IPS DF 4.7 (cell line): ENCODE data around the gene POFUT2.

Source experiments
- DNase-seq: peaks from one replicate; pipeline ENCODE4 v3.0.0-alpha.2; 2013; ENCODE audit warnings: low spot score; ENCODE audit errors: extremely low read depth

POFUT2 gene

DNA sequence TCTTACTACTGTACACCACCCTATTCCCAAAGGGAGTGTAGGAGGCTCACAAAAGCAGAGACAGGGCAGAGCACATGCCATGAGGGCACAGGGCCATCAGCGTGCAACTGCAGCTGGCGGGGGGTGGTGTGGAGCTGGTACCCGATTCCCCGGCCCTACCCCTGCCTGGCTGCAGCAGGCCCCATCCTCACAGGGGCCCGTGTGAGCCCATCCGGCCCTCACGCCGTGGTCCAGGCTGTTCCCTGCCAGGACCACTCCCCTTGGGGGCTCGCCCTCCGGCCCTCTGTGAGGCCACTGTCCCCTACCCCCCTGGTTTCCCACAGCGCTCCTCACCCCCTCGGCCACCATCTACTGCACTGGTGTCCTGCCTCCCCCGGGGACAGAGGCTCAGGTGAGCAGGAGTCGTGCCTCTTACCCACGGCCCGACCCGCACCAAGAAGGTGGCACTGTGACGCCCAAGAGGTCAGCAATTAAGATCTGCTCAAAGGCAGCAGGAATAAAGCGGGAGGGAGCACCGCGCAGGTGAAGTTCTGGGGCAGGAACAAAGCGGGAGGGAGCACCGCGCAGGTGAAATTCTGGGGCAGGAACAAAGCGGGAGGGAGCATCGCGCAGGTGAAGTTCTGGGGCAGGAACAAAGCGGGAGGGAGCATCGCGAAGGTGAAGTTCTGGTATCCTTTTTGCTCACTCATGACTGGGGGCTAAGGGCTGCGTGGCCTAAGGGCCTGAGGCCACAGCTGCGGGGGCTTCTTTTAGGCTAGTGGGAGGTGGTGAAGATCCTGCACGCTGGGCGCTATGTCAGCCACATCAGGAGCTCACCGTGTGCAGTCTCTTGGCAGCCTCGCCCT lies 3.9 kb downstream of the POFUT2 start:
- DNase-seq = no peak

DNA sequence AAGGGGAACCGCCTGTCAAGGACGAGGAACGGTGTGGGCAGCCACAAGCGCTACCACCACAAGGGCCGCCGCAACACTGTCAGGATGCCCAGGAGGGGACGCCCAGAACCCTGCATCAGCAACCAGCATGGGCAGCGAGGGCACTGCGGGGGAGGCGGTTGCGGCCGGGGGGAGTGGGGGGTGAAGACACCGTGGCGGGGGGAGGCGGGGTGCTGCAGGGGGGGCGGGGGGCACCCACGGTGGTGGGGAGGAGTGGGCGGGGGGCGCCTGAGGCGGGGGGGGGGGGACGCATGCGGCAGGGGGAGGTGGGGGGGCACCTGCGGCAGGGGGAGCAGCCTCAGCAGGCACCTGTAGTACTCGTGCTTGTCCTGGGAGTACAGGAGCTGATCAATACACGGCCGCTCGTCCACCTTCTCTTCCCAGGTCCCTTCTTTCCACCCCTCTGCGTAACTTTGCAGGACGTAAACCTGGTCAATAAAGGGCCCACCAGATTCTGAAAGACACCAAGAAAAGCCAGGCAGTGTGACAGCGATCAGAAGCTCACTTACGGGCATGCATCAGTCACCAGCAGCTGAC lies 4.6 kb downstream of the POFUT2 start:
- DNase-seq = no peak

DNA sequence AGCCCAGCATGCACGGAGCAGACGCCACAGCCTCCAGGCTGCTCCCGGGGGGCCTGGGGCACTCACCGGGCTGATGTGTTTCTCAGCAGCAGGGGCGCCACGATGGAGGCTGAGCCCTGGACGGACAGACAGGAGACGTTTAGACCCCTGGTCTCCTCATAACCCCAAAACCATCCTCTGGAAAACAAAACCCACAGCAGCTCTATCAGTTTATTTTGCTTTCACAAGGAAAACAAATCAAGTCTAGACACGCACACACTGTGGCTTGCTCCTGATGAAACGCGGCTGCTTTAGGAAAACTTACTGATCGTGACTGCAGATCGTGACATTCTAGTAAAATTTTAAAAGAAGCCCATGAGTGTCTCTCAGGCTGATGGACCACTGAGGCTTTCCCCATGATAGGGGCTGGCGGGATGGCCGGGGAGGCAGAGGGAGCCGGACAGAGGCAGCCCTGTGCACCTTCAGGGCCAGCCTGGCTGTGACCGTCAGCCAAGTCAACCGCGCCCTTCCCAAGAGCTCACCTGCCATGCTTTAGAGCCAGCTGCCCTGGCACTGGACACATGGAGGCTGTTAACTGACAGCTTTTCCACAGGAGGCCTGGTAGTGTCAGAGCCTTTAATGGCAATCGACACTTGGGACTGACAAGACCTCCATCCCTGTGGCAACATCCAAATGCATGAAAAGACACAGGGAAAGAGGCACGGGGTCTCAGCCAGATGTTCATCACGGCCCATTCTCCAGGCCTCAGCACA lies 5.2 kb downstream of the POFUT2 start:
- DNase-seq = no peak

DNA sequence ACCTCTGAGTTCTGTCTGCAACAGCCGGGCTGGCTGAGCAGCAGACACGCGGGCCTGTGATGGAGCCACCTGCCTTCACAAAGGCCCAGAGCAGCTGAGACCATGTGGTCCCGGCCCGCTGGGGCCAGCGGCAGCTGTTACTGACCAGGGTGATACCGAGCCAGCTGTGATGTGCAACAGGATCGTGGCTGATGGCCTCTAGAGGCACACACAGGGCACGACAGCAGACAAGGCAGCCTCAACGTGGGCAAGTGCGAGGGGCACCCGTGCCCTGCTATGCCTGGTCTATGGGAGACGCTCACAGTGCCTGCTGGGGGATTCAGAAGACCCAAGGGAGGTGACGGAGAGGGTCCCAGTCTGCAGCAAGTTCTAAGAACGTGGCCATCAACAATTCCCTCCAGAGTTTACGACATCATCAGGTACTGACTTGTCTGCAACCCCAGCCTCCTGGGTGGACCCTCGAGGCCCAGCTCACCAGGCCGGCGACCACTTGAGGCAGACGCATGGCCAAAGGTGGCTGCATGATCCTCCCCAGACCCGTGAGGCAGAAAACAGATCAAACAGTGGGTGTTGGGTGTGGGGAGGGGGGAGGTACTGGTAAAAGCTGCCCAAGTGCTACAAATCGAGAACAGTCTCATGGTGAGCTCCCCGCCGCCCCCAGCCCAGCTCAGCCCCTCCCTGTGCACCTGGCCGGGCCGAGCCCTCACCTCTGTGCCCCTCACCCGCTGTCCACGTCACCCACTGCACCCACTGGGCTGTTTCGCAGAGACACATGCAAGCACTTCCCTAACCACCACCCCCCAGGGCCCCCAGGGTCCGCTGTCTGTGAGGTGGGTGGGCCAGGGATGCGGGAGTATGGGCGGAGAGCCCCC lies 6.0 kb downstream of the POFUT2 start:
- no peak for DNase-seq

DNA sequence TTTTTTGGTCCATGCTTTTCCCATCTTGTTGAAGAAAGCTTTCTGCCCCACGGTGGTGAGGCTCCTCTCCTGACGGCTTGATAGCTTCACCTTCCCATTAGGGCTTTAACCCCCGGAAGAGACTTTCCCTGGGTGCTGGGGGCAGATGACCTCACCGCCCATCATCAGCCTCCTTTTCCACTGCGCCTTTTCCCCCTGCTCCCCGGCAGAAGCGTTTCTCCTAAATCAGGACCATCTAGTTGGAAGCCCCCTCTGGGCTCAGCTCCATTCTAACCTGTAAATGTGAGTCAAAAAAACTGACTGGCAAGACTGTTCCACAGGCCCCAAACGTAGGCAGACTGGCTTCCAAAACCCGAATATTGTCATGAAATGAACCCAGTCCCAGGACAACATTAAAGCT lies 6.7 kb downstream of the POFUT2 start:
- no peak for DNase-seq

DNA sequence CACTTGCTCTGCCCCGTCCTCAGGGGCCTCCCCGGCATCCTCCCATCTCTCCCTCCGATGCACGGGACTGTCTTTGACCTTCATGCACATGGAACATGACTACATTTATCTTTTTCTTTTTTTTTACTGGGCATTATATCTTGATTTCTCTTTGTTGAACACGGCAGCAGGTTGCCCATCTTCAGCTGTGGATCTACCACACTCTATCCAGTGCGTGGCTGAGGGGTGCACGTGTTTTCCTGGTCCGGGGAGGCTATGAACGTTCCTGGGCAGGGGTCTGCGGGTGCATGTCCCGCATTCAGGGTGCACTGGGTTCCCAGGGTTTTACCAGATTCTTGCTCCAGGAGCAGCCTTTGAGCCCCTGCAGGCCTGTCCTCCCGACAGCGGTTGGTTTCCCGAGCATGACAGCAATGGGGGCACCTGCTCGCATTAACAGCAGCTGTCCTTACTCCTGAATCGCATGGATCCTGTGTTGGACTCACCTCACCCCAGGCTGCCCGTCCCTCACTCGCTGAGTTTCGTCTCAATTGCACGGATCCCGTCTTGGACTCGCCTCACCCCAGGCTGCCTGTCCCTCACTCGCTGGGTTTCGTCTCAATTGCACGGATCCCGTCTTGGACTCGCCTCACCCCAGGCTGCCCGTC lies 7.4 kb downstream of the POFUT2 start:
- no peak for DNase-seq

DNA sequence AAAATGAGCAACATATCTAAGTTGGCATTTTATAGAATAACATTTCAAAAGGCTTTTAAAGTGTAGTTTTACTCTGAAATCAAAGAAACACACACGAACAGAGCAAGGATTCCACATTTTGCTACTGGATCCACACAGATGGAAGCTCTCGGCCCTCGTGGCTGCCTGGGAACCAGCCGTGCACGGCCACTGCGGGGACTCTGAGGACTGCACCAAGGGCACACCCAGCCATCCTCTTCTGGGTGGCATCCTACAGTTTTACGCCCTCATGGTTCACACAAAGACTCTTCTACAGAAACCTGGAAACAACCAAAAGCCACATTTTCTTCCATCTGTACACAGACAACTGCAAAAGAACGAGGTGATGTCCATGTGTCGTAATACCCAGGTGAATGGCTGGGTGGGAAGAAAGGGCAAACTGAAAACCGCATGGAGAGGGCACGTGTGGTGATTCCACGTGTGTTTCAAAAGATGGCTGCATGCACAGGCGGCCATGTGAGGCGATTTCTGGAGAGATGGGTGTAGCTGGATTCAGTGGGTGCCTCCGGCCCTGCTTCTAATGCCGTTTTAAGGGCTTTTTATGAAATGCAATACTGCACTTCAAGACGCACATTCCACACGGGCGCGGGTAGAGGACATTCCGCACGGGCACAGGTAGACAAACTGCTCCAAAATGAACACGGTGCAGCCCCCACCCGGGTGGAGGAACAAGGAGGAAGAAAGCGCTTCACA lies 8.1 kb downstream of the POFUT2 start:
- DNase-seq = no peak

DNA sequence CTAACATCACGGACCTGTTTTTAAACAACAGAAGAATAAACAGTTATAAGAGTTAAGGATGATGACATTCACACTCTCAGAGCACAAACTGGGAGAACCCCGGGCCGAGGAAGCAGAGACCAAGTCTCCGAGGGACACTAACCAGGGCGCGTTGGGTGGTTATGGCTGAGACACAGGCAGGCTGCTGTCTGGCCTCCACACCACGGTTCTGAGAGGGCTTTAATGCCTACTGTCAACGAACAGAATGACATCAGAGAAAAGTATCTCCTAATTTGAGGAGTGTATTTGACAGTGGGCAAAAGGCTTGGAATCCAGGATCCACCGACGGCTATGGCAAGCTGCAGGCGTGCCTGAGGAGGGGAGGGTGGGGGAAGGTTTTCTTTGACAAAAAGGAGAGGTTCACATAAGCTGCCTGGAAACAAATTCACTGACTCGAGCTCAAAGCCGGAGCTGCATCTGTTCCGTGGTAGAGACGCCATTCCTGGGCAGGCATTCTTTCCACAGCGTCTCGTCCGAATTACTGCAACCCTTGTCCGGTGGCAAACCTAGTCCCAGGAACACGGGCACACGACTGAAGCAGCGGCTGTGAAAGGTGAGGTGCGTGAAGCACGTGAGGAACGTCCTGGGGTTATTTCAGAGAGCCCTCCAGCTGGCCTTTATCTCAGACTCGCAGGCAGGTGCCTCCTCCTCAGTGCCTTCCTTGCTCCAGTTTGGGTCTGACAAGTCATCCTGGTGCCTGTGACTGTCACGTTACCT lies 9.4 kb downstream of the POFUT2 start:
- no peak for DNase-seq

DNA sequence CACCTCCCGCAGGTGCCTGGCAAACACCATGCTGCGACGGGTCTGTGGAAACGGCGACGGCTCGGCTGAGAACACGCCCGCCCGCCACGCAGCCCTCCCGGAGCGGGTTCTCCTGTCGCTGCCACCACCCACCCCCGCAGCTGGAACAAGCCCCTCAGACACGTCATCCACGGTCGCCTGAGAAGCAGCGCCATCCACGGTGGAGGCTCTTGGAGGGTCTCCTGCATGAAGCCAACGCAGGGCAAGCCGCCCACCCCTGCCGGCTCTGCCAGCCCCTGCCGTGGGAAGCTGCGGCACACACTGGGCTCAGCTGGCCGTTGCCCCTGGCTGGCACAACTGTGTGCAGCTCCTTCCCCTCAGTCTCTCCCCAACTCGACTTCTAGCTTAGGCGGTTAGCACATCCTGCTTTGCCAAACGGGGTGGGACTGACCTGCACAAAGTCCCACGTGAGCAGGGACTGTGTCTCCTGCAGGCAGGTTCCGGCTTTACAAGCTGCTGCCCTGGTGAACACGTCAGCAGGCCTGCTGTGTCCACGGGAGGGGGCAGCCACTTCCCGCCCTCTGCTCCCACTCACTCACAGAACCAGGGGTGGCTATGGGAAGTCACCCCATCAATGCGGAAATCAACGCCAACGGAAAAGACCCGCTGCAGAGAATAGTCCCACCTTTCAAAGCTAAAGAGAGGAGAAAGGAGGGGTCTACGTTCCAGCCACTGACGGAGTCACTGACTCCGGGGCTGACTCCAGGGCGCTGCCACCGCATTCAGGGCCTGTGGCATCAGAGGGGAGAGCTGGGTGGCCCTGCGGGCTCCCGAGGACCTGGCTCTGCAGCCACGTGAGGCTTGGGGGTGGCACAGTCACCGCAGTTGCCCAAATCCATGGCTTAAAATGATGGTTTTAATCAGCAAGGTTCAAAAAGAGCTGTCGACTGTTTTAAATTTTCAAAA lies 10.3 kb downstream of the POFUT2 start:
- DNase-seq = no peak

DNA sequence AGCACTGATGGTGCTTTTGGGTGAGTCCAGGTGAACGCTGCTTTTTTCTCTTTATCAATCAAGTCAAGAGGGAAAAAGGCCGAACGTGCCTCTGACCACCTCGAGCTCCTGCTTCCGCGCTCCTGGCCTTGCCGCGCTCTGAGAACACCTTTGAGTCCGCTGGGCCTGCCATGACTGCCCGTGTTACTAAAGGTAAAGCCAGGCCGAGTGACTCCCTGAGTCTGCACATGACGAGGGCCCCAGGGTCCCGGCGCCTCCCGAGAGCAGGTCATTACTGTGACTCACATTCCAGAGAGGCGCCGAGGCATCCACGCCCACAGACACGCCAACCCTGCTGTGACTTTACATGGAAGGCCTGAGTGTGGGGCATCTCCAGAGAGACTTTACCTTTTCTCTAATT lies 11.1 kb downstream of the POFUT2 start:
- DNase-seq = no peak

DNA sequence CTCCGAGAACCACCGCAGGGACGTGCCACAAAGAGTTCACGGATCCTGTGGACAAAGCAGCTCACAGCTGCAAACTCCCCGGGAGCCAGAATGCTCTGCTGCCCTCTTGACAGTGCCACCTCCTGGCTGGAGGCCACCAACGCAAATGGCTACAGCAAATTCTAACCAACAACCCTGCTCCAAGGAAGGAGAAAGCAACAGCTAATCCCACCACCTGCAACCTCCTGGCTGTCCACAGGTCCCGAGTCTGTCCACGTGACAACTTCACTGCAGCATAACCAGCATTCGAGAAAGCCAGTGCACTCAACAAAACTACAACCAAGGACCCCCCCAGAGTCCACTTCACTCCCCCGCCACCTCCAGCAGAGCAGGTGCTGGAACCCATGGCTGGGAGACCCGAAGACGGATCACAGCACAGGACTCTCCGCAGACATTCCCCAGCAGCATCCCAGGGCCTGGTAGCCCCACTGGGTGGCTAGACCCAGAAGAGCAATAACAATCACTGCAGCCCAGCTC lies 17.3 kb downstream of the POFUT2 start:
- DNase-seq = no peak

DNA sequence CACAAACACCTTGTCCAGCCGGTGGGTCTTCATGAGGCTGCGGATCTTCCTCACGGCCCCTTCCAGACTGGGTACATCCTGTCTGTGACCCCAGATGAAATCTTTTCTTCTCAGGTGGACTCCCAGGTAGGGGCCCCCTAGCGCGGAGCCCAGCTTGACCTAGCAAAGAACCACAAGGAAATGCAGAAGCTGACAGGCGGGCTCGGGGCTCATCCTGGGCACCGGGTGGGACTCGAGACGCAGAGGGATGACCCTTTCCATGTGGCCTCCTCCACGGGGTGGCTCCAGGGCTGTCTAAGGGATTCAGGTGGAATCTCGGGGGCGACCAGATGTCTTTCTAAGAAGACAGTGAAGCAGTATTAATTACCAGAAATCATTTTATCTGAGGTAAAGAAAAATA lies 17.8 kb downstream of the POFUT2 start:
- no peak for DNase-seq

DNA sequence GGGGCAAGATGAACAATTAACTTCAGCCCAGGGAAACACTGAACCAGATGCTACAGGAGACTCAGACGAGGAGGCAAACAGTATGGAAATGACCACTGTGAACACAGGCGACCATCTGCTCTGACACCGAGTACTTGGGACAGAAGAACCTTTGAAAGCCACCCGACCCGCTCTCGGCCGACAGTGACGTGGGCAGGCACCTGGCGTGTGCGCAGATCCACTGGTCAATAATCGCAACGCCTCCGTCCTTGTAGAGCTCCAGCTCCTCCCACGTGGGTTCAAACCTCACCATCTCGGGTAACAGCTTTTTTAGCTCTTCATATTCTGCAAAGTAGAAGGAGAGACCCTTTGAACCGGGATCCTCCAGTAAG lies 20.3 kb downstream of the POFUT2 start:
- DNase-seq = no peak

DNA sequence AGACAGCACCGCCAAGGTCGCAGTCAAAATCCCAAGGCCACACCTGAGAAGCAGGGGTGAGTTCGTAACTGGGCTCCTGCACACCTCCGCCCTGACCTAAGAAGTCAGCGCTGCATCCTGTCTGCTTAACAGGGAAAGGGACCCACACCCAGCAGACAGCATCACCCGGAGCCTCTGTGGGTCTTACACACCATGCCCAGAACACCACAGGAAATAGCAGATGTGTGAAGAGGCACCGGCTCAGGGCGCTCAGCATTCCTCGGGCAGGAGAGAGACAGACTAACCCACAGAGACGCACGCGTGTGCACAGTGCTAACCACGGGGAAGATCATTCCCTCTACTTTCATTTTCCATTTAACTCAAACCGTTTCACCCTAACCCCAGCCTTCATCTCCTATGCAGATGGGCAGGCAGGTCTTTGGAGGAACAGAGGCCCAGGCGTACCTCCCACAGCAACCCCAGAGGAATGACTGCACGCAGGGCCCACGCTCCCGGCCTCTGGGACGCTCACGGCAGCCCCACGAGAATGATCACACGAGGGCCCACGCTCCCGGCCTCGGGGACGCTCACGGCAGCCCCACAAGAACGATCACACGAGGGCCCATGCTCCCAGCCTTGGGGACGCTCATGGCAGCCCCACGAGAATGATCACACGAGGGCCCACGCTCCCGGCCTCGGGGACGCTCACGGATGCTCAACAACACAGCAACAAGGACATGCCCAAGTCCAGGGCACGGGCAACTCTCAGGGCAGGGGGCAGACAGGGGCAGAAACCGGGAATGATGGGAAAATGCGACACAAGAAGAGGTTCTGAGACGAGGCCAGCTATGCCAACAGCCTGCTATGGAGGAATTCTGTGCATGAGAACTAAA lies 20.9 kb downstream of the POFUT2 start:
- DNase-seq = no peak

DNA sequence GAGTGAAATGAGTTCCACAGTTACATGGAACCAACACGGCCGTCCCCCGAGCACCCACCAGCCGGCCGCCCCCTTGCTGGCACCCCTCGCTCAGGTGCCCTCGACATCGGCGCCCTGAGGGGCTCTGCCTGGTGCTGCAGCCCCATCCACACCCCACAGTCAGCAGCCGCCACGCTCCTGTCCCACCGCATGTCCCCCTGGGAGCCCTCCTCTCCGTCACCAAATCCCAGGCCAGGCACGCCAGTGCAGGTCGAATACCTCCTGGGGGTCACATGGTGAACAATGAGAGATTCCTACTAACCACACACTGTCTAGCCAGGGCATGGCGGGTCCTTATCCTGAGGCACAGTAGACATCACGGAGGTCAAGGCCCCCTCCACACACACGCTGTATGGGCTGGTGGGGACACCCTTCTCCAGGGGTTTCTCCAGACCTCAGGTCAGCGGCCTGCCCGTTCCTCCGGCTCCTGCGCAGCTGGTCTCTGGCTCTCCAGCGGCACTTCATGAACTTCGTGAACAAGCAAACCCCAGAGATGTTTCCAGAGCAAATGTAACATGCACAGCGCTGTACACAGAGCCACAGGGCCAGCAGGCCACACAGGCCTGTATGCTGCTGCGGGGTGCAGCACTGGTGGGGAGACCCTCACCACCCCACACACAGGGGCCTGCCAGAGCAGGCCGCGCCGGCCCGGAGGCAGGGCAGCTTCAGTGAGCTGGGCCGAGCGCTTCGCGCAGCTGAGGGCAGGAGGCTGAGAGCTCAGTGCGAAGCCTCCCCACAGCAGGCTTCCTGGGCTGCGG lies 21.8 kb downstream of the POFUT2 start:
- no peak for DNase-seq

DNA sequence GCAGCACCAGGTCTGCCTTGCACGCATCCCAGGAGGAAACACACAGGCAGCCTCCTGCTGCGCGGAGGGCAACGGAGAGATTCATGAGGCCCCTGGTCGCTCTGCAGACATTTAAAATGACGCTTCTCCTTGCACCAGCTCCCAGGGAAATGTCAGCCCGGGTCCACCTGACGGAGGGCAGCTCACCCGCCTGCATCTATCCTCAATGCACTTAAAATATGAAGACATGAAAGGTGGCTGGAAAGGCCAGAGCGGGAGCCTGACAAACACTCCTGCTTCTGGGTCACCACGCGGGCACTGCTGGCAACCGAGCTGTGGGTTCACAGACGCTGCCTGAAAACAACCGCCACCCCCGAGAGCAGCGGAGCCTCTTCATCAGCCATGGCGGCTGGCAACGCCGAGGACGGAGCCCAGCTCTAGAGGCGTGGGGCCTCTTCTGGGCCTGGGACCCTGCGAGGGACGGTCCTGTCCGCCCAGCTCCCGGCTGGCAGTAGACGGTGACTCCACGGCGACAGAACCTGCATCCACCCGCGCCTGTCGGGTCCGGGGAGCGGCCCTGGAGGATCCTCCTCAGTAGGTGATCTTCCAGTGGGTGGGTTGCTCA lies 22.7 kb downstream of the POFUT2 start:
- DNase-seq = no peak
